B cell (primary cell): ENCODE measurements around the gene BHMT. TPM values are rescaled to one million over a fixed set of nuclear protein-coding genes. Genes with fewer than 3 reads are reported as not detected.

Source experiments
- ATAC-seq: fragments of 200-7000 bp; cut with Tn5 transposase; one replicate; pipeline ENCODE4 v1.10.0; 2021; ENCODE audit warnings: low read depth, mild to moderate bottlenecking, moderate number of reproducible peaks, moderate library complexity
- CTCF ChIA-PET: fragments of 350-600 bp; sonication (Branson Sonifier 250); formaldehyde crosslinking; loops from one replicate; lab custom pipeline; 2021; ENCODE audit warnings: antibody characterized with exemption, inconsistent platforms; lab: Charles Lee
- POLR2A ChIA-PET: fragments of 350-600 bp; sonication (Branson Sonifier 250); formaldehyde crosslinking; loops from one replicate; lab custom pipeline; 2021; ENCODE audit warnings: antibody characterized with exemption; lab: Charles Lee
- DNase-seq: peaks from one replicate; pipeline ENCODE4 v3.0.0; 2013
- H2AFZ ChIP-seq: 2 replicates; pipeline ENCODE4 v1.6.1; 2012; ENCODE audit warnings: mild to moderate bottlenecking, low read depth, low read length; ENCODE audit not compliant: insufficient read depth, poor library complexity, severe bottlenecking
- H3K27ac ChIP-seq, 2 donors: 1 replicate in 1 of 2; 2 replicates in 1 of 2; pipeline ENCODE4 v1.5.1; 2012 to 2013; ENCODE audit warnings: low read length in 2 of 2, mild to moderate bottlenecking in 2 of 2, moderate library complexity in 1 of 2
- H3K27me3 ChIP-seq, 4 experiments: fragments of 200-600 bp in 1 of 4; sonication (generic) in 1 of 4; replicated peaks in 1 of 4; 1 replicate in 2 of 4; 2 replicates in 2 of 4; pipeline versions ENCODE4 v1.6.1 to v1.7.0; 2013 to 2016; ENCODE audit warnings: low read length in 3 of 4, mild to moderate bottlenecking in 2 of 4, mixed read lengths in 1 of 4, moderate library complexity in 1 of 4; ENCODE audit not compliant: insufficient read depth in 4 of 4, control insufficient read depth in 3 of 4; ENCODE audit errors: control extremely low read depth in 1 of 4
- H3K36me3 ChIP-seq, 2 experiments: replicated peaks in 1 of 2; 1 replicate in 1 of 2; 2 replicates in 1 of 2; pipeline versions ENCODE4 v1.6.1 to v1.7.1; 2013; ENCODE audit warnings: low read length in 1 of 2; ENCODE audit not compliant: insufficient read depth in 2 of 2, control insufficient read depth in 1 of 2; ENCODE audit errors: control extremely low read depth in 1 of 2, extremely low read depth in 1 of 2
- H3K4me1 ChIP-seq, 2 donors: fragments of 200-600 bp in 1 of 2; sonication (generic) in 1 of 2; 1 replicate in 1 of 2; 2 replicates in 1 of 2; pipeline versions ENCODE4 v1.5.1 to v1.6.1; 2013 to 2017; ENCODE audit warnings: low read length in 2 of 2; ENCODE audit not compliant: control insufficient read depth in 2 of 2, insufficient read depth in 2 of 2
- H3K4me2 ChIP-seq: replicated peaks from 2 replicates; pipeline ENCODE3; 2012; ENCODE audit warnings: mild to moderate bottlenecking, low read depth, low read length; ENCODE audit not compliant: poor library complexity, severe bottlenecking
- H3K4me3 ChIP-seq, 5 experiments: fragments of 200-600 bp in 1 of 5; sonication (generic) in 1 of 5; 1 replicate in 3 of 5; 2 replicates in 2 of 5; pipeline versions ENCODE4 v1.5.1 to v1.7.0; 2011 to 2016; ENCODE audit warnings: low read length in 4 of 5, mild to moderate bottlenecking in 4 of 5, low read depth in 2 of 5, control low read depth in 1 of 5, moderate library complexity in 1 of 5; ENCODE audit not compliant: insufficient read depth in 1 of 5; ENCODE audit errors: control extremely low read depth in 1 of 5, extremely low read depth in 1 of 5
- H3K79me2 ChIP-seq: fragments of 200-600 bp; sonication (generic); one replicate; pipeline ENCODE4 v1.6.0; 2016; ENCODE audit warnings: low read length; ENCODE audit not compliant: control insufficient read depth, insufficient read depth
- H3K9ac ChIP-seq: fragments of 200-600 bp; sonication (generic); 2 replicates; pipeline ENCODE4 v1.6.1; 2017; ENCODE audit warnings: mild to moderate bottlenecking, low read length, moderate library complexity
- H3K9me3 ChIP-seq, 3 donors: one replicate each; pipeline versions ENCODE4 v1.6.1 to v1.7.1; 2013; ENCODE audit warnings: low read length in 2 of 3; ENCODE audit not compliant: control insufficient read depth in 2 of 3, insufficient read depth in 1 of 3; ENCODE audit errors: control extremely low read depth in 1 of 3
- H4K20me1 ChIP-seq: 2 replicates; pipeline ENCODE4 v1.6.0; 2012; ENCODE audit warnings: mild to moderate bottlenecking, low read length; ENCODE audit not compliant: insufficient read depth, control insufficient read depth, poor library complexity, severe bottlenecking
- H3K27ac Mint-ChIP-seq: one replicate; pipeline ENCODE4 v1.8.0; 2021; ENCODE audit warnings: mixed read lengths
- H3K27me3 Mint-ChIP-seq: one replicate; pipeline ENCODE4 v1.8.0; 2021; ENCODE audit warnings: mixed read lengths
- H3K4me1 Mint-ChIP-seq: one replicate; pipeline ENCODE4 v1.8.0; 2021; ENCODE audit warnings: mixed read lengths
- H3K4me3 Mint-ChIP-seq: one replicate; pipeline ENCODE4 v1.8.0; 2021; ENCODE audit warnings: mixed read lengths
- H3K9me3 Mint-ChIP-seq: one replicate; pipeline ENCODE4 v1.8.0; 2022; ENCODE audit warnings: mixed read lengths; ENCODE audit not compliant: insufficient read depth
- EZH2 ChIP-seq: IDR thresholded peaks from 2 replicates; pipeline ENCODE4 v1.6.1; 2012; ENCODE audit warnings: borderline replicate concordance, low read depth, mild to moderate bottlenecking, moderate library complexity, low read length; ENCODE audit not compliant: insufficient read depth, poor library complexity, severe bottlenecking
- WGBS: methylation state at CpG from one replicate; pipeline ENCODE4 v1.1.5; 2013; ENCODE audit warnings: missing lambda C conversion rate; ENCODE audit not compliant: insufficient coverage; 5-methylcytosine and 5-hydroxymethylcytosine counted together
- intact Hi-C: fragments of 100-400 bp; cut with micrococcal nuclease; formaldehyde crosslinking; loops from one replicate; pipeline ENCODE4 v1.10.0; 2022
- polyA plus RNA-seq: library from polyadenylated mRNA; depleted of rRNA; stranded (reverse); fragments of >200 nt; gene quantifications from 2 replicates; pipeline ENCODE4 v1.2.3, GENCODE V29; 2012
- total RNA-seq, 2 donors: library from RNA; stranded (reverse); fragments of 120-200 nt in 1 of 2; gene quantifications; 1 replicate in 1 of 2; 2 replicates in 1 of 2; pipeline versions ENCODE4 v1.2.3 to v1.2.4, GENCODE V29; 2013 to 2022
- TF ChIP-seq, protein P1 (sequence below): fragments of 200-600 bp; IDR thresholded peaks from one replicate; pipeline ENCODE4 v1.8.0; 2022; ENCODE audit warnings: antibody characterized with exemption, mild to moderate bottlenecking

BHMT gene
- total and polyA plus RNA-seq, 2 donors (not counting 1 experiment from before 2014, with no cell fraction given): not detected

DNA sequence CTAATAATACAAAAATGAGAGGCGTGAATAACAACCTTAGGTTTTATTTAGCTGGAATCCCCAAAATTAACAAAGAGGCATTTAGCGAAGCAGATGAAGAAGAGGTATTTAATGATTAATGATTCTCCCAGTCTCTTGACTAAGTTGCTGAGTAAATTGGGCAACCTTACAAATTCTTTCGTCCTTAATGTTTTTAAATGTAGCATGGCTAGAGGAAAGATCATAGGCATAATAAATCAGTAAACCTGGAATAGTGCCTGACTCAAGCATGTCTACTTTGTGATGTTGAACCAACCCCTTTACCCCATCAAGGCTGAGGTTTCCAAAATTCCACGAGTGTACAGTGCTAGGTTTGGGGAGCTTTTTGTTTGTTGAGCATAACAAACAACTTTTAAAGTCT is 7.9 kb downstream of the BHMT start:
- H3K79me2 ChIP-seq: no peaks in the 10 kb centered on the region
- intact Hi-C loops: no loop called here
- WGBS: no CpG with 5 or more reads among the region's 4 CpGs
- H3K27ac ChIP-seq: no peak overlapping the region
- ATAC-seq: no peak
- ChIA-PET POLR2A (no interaction called here), CTCF (no interaction called here)
- Mint-ChIP-seq H3K27ac (no peak overlapping the region), H3K27me3 (peaks cover 29% of the 10 kb centered on the region), H3K9me3 (no peaks in the 10 kb centered on the region), H3K4me3 (no peak overlapping the region), H3K4me1 (no peaks in the 10 kb centered on the region)
- H3K9me3 ChIP-seq: peaks cover 0 to 4% (median 0%) of the 10 kb centered on the region in 3 donors
- peaks cover 0 to 2% (median under 1%) of the 10 kb centered on the region in 4 experiments for H3K27me3 ChIP-seq
- H4K20me1 ChIP-seq: no peaks in the 10 kb centered on the region
- no peak overlapping the region for H2AFZ ChIP-seq
- no peak for DNase-seq
- no peak overlapping the region for H3K4me3 ChIP-seq
- H3K9ac ChIP-seq: no peak overlapping the region
- TF ChIP-seq, protein P1, sequence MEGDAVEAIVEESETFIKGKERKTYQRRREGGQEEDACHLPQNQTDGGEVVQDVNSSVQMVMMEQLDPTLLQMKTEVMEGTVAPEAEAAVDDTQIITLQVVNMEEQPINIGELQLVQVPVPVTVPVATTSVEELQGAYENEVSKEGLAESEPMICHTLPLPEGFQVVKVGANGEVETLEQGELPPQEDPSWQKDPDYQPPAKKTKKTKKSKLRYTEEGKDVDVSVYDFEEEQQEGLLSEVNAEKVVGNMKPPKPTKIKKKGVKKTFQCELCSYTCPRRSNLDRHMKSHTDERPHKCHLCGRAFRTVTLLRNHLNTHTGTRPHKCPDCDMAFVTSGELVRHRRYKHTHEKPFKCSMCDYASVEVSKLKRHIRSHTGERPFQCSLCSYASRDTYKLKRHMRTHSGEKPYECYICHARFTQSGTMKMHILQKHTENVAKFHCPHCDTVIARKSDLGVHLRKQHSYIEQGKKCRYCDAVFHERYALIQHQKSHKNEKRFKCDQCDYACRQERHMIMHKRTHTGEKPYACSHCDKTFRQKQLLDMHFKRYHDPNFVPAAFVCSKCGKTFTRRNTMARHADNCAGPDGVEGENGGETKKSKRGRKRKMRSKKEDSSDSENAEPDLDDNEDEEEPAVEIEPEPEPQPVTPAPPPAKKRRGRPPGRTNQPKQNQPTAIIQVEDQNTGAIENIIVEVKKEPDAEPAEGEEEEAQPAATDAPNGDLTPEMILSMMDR: no peak
- TF ChIP-seq EZH2: no peak
- H3K4me1 ChIP-seq: no peaks in the 10 kb centered on the region
- no peak overlapping the region for H3K4me2 ChIP-seq
- no peaks in the 10 kb centered on the region for H3K36me3 ChIP-seq

DNA sequence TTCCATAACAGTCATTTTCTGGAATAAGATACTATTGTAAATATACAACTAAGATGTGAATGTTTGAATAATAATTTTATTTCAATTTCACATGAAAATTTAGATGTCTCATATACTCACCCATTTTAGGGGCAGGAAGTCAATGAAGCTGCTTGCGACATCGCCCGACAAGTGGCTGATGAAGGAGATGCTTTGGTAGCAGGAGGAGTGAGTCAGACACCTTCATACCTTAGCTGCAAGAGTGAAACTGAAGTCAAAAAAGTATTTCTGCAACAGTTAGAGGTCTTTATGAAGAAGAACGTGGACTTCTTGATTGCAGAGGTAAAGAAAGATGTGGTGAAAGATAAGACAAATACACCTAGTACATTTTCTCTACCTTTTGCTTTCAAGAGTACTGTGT is 8.6 kb downstream of the BHMT start:
- H3K4me3 Mint-ChIP-seq: no peak overlapping the region
- CTCF ChIA-PET: interaction anchor here (0.7 to 1.2 kb wide), 2 partner anchors 98 to 415 kb away, joined by 3 read pairs; no protein-coding TSS in a partner anchor

More for the DNA sequence above, 8.6 kb downstream of the BHMT start:
- TF ChIP-seq EZH2: no peak
- TF ChIP-seq, protein P1: no peak
- H3K79me2 ChIP-seq: no peaks in the 10 kb centered on the region
- Mint-ChIP-seq H3K9me3 (no peaks in the 10 kb centered on the region), H3K27me3 (peaks cover 24% of the 10 kb centered on the region), H3K4me1 (no peaks in the 10 kb centered on the region), H3K27ac (no peak overlapping the region)
- no peaks in the 10 kb centered on the region for H3K36me3 ChIP-seq
- H3K4me1 ChIP-seq: no peaks in the 10 kb centered on the region
- no peak overlapping the region for H3K4me3 ChIP-seq
- no peak for ATAC-seq
- intact Hi-C loops: no loop called here
- H3K4me2 ChIP-seq: no peak overlapping the region
- peaks cover 0 to 4% (median 0%) of the 10 kb centered on the region in 3 donors for H3K9me3 ChIP-seq
- POLR2A ChIA-PET: no interaction called here
- H4K20me1 ChIP-seq: no peaks in the 10 kb centered on the region
- no peak for DNase-seq
- H3K27ac ChIP-seq: no peak overlapping the region
- H3K27me3 ChIP-seq: no peaks in the 10 kb centered on the region
- WGBS: no CpG with 5 or more reads among the region's 4 CpGs
- no peak overlapping the region for H3K9ac ChIP-seq
- H2AFZ ChIP-seq: no peak overlapping the region
